ENCODE measurements around the gene MAGI3.

GRCh38 chr1:113517983-113518382 is 127.7 kb downstream of the MAGI3 start:
- no peak for TF ChIP-seq CTCF (IDR thresholded peaks at IDR 0.05 in 4 of 5, conservative IDR thresholded peaks at IDR 0.05 in 1 of 5)
- no peak for TF ChIP-seq POLR2A (IDR thresholded peaks at IDR 0.05)
